Caki2 (cell line): Measurements from ENCODE around the gene GCDH. TPM values are rescaled to one million over a fixed set of nuclear protein-coding genes. Genes with fewer than 3 reads are reported as not detected.
"Not testable (repeated sequence)": the region's sequence is repeated elsewhere in the genome, so short reads cannot be mapped to it uniquely, and the experiment has no call there.

Experiments
- DNase-seq: peaks from one replicate; pipeline ENCODE4 v3.0.0-alpha.2; 2015; ENCODE audit warnings: low read depth
- in situ Hi-C: cut with HindIII; loops from 2 replicates; pipeline ENCODE4 v1.10.0; 2016; ENCODE audit warnings: low sequenced_read_pairs, low pct_unique_long_range_greater_than_20kb, mixed read lengths
- total RNA-seq: library from RNA; depleted of rRNA; stranded (reverse); fragments of >200 nt; shearing (Covaris generic); gene quantifications from 2 replicates; pipeline ENCODE4 v1.2.3, GENCODE V29; 2014; ENCODE audit warnings: low replicate concordance

GCDH gene
- total RNA-seq, 1 experiment from 2014 or later: 38.0 TPM

DNA sequence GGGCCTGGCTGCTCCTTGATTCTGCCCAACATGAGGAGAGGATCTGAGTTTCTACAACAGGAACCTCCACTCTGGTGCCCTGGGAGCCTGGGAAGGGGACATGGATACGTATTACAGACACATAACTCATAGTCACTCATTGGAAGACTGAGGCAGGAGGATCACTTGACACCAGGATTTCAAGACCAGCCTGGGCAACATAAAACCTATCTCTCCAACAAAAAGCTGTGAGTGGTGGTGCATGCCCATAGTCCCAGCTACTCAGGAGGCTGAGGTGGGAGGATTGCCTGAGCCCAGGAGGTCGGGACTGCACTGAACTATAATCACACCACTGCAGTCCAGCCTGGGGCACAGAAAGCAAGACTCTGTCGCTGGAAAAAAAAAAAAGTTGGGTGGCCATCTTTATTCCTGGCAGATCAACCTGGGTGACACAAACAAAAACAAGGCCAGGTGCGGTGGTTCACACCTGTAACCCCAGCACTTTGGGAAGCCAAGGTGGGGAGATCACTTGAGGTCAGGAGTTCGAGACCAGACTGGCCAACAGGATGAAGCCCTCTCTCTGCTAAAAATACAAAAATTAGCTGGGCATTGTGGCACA lies 2.9 kb upstream of the GCDH start:
- DNase-seq: no peak
- in situ Hi-C loops: no loop called here

DNA sequence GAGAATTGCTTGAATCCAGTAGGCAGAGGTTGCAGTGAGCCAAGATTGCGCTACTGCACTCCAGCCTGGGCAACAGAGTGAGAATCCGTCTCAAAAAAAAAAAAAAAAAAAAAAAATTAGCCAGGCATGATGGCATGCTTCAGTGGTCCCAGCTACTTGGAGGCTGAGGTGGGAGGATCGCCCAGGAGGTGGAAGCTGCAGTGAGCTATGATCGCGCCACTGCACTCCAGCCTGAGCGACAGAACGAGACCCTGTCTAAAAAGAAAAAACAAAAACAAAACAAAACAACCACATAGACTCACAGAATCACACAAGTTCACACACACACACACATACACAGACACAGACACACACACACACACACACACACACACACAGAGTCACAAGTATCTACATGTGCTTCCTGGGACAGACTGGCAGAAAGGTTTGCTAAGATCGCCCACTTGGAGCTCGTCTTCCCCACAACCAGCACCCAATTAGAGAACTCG lies 617 bp upstream of the GCDH start:
- in situ Hi-C loops, DNase-seq: not testable (repeated sequence)

DNA sequence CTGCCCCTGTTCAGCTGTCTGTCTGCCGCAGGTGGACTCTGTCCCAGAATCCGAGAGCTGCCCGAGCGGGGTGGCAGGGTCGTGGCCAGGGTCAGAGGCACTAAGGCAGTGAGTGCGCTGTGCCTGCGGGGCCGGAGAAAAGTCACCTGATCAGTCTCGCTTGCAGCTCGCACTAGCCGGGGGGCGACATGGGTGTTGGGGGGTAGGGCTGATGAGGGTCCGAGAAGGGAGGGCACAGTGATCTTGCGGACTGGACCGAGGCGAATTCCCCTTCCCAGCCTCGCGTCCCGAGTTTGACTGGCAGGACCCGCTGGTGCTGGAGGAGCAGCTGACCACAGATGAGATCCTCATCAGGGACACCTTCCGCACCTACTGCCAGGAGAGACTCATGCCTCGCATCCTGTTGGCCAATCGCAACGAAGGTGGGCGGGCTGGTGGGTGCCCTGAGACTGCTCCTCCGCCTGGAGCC lies 627 bp downstream of the GCDH start:
- no peak for DNase-seq
- in situ Hi-C loops: no loop called here

DNA sequence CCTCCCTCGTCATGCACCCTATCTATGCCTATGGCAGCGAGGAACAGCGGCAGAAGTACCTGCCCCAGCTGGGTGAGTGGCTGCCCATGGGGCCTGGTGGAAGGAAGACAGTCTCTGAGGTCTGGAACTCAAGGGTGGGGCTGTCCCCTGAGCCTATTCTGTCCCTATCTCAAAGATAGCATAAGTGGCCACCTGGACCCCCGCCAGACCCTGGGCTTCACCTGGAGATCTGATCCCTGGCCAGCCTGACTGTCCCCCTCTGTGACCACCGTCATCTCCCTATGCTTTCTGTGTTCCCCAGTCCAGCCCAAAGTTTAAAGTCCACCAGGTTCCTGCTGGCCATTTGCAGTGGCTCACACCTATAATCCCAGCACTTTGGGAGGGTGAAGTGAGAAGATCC lies 2.6 kb downstream of the GCDH start:
- DNase-seq: no peak
- in situ Hi-C loops: no loop called here

DNA sequence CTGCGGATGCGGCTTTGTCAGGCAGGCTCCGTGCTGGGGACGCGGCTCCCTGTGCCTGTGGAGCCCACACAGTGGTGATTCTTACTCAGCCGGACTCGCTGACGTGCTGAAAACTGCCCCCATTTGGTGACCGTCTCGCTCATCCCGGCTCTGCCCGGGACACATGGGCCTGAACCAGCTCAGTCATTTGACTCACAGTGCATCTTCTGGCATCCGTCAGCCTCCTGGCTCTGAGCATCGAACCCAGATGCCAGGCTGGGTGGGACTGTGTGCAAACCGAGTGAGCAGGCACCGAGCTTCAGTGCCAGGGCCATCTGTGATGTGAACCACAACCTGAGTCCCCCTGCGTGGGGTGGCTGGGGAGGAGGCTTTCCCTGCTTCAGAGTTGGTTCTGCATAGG lies 5.5 kb downstream of the GCDH start:
- in situ Hi-C loops: no loop called here
- no peak for DNase-seq

DNA sequence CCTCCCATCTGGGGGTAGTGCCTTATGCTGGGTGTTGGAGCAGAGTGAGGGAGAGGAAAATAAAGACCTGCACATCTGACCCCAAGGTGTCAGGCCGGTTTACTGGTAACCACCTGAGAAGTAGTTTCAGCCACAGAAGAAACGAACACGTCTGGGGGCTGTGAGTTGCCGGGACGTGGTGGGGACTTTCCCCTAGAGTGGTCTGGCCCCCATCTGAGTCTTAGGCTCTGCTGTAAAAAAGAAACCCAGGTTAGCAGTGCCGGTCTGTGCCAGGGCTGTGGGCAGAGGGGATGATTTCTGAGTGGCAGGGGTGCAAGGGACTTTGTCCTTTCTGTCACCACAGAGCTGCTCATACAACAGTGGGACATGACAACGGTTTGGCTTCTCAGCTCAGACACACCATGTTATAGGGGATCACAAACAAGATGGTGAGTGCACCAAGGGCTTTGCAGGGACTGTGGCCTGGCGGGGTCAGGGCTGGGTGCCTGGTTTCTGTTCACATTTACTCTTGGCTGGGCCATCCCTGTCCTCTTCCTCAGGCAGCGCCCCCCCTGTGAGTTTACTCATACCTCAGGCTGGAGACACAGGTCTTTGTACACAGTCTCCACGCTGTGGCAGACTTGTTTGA lies 9.0 kb downstream of the GCDH start:
- in situ Hi-C loops: no loop called here
- DNase-seq: no peak

DNA sequence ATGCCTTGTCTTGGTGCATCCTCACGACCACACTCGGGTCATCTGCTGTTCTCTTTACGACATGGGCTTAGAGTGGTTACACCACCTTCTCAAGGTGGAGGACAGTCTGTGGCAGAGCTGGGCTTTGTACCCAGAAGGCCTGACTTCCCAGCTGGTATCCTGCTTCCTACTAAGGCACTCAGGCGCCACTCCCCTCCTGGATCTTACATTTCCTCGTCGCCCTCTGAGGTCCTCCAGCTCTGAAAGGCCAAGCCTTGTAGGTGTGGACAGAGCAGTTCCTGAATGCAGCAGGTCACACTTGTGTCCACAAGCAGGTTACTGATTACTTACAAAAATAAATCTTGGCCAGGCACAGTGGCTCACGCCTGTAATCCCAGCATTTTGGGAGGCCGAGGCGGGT lies 16.2 kb downstream of the GCDH start:
- no peak for DNase-seq
- in situ Hi-C loops: no loop called here

DNA sequence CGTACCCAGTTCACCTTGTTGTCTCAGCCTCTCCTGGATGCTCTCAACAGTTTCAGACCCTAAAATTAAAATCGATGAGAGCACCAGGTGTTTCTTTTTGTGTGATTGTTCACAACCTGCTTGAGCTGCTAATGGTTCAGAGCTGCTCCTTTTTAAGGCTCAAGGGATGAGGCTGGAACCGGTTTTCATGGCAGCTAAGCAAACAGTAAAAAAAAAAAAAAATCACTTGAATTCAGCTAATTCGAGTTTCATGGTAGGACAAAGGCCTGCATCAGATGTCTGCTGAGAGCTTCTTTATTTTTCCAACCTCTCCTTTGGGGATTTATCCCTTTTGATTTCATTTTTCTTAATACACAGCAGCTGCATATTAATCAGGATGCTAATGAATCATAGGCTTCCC lies 21.6 kb downstream of the GCDH start:
- in situ Hi-C loops: no loop called here

DNA sequence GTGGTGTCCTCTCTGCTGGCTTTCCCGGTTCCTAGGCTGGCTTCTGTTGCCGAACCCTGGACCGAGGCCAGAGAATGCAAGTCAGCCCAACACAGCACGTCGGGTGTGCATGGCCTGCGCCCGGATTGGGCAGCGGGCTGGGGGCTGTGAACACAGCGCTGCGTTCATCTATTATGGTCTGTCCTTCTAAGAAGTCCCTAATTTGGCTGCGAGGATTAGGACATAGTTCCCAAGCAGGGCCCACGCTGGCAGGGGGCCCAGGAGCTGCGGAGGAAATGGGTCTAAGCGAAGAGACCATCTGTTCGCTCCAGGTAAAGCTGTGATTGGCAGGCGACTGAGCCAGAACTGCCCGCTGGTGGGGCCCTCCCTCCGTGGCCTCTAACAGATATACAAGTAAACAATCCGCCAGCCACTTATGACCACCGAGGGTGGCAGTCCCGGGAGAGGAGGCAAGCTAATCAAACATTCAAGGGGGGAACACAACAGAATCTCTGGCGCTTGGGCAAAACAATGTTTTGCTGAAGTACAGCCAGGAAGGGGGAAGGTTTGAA lies 22.1 kb downstream of the GCDH start:
- DNase-seq: no peak
- in situ Hi-C loops: no loop called here

More for the DNA sequence above, 21.6 kb downstream of the GCDH start:
- DNase-seq: no peak

DNA sequence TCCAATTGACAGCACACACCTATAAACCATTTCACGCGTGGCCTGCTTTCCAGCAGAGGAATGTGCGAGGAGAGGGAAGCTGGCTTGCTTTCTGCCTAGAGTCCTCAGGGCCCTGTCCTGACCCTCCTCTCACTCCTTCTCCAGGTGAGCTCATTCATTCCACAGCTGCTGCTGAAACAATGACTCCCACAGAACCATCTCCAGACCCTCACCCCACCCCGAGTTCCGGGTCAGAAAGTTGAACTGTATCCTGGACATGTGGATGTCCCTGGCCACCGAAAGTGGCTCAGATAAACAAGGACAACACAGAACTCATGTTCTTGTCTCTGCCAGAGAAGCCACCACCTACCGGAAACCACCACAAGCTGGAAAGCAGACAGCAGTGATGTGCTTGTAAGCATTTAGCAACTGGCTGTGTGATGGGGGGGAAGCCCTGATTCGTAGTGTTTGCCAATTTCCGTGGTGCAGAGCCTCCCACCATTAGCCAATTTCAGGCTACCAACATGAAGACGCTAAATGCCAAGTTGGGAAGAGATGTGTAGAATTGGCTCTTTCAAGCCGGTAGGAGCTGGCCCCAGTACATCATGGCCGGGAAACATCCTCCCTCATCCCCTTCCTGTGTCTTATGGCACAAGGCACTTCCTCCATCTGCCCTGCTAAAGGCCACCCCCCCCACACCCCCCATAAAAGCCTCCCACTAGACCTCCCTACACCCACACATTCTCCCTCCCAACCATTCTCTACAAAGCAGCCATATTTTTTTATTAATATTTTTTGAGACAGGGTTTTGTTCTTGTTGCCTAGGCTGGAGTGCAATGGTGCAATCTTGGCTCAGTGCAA lies 23.1 kb downstream of the GCDH start:
- DNase-seq: no peak
- in situ Hi-C loops: no loop called here

DNA sequence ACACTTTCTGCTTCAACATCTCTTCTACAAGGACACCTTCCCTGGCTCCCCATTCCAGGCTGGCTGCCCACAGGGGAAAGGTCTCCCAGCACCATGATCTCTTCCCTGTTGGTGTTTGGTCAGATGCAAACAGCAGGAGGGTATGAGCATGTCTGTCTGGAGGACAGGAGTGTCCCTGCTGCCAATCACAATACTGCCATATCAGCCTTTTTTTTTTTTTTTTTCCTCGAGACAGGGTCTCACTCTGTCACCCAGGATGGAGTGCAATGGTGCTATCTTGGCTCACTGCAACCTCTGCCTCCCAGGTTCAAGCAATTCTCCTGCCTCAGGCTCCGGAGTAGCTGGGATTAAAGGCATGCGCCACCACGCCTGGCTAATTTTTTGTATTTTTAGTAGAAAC lies 24.9 kb downstream of the GCDH start:
- in situ Hi-C loops, DNase-seq: not testable (repeated sequence)

DNA sequence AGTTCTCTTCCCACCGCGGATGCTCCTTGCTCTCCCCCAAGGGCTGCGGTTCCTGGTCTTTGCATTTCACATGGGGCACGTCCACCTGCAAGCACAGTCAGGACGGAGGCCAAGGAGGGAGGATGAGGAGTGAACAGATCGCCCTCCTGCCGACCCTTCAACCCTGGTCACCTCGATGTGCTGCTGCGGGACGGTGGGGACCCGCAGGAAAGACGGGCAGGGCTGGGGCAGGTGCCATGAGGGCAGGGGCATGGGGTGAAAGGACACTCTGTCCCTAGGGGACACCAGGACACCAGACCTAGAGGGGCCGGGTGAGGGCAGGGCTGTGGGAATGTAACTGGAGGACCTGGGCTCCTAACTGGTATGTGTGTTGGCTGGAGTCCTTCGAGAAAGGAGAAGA lies 27.3 kb downstream of the GCDH start:
- in situ Hi-C loops: no loop called here
- DNase-seq: no peak

DNA sequence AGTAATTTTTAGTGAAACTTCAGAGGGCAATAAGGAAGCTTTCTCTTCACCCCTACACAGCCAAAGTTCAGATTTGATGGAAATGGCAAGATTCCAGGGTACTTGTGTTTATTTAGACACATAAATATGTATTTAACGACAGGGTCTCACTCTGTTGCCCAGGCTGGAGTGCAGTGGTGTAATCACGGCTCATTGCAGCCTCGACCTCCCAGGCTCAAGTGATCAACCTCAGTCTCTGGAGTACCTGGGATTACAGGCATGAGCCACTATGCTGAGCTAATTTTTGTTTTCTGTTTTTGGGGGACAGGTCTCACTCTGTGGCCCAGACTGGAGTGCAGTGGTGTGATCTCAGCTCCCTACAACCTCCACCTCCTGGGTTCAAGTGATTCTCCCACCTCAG lies 30.1 kb downstream of the GCDH start:
- DNase-seq: no peak
- in situ Hi-C loops: no loop called here

DNA sequence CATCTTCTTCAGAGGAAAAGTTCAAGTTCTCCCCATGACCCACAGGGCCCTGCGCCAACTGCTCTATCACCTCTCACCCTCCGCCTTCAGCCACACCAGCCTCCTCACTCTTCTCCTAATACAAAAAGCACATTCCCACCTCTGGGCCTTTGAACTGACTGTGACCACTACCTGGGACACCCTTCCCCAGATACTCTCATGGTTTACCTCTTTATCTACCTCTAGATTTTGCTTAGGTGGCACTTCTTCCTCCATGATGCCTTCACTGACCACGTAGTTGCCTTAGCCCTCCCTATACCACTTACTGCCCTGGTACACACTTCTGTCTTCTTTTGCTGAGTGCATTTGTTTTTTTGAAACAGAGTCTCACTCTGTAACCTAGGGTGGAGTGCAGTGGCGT lies 32.0 kb downstream of the GCDH start:
- in situ Hi-C loops: no loop called here
- no peak for DNase-seq

DNA sequence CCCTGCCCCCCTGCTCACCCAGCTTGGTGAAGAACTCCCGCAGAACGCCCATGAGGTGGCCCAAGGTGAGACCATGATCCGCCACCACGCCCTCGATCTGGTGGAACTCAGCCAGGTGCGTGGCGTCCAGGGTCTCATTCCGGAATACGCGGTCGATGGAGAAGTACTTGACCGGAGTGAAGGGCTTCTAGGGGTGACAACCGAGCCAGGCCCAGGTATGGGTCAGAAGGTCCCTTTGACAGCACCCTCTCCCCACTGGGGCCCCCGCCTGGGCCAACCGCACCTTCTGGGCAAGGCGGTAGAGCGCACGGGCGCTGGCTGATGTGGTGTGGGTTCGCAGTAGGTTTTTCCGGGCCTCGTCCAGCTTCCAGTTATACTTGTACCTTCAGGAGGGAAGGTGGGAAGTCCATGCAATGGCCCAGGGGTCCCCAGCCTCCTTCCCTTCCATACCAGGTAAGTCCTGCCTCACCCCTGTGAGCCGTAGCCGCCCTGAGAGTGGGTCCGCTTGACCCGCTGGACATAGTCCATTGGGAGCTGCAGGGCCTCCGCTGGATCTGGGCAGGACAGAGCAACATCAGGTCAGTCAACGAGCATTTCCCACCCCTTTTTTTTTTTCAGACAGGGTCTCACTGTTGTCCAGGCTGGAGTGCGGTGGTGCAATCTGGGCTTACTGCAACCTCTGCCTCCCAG lies 33.8 kb downstream of the GCDH start:
- DNase-seq: no peak
- in situ Hi-C loops: no loop called here

DNA sequence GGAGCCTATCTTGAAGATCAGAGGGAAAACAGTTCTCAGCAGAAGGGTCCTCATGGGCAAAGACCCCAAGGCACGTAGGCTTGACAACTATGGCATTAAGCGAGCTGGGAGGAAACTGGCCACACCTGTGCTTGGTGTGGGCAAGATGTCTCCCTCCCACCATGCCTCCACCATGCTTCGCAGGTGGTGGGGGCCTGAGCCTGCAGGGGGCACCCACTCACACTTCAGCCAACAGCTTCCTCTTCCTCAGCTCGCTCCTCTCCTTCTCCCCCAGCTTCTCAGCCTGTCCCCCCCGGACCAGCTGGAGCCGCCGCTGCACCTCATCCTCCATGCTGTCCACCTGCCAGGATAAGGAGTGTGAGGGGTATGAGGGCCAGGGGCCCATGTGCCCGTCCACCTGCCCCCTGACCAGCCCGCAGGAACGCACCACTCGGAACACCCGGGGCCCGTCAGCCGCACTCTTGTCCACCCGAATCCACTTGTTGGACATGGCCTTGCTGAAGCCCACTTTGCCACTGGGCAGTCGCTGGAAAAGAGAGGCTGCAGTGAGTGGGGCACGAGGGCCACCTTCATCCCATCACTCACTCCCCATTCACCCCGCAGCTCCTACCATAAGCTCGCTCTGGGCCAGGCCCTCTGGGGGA lies 39.2 kb downstream of the GCDH start:
- in situ Hi-C loops: no loop called here

DNA sequence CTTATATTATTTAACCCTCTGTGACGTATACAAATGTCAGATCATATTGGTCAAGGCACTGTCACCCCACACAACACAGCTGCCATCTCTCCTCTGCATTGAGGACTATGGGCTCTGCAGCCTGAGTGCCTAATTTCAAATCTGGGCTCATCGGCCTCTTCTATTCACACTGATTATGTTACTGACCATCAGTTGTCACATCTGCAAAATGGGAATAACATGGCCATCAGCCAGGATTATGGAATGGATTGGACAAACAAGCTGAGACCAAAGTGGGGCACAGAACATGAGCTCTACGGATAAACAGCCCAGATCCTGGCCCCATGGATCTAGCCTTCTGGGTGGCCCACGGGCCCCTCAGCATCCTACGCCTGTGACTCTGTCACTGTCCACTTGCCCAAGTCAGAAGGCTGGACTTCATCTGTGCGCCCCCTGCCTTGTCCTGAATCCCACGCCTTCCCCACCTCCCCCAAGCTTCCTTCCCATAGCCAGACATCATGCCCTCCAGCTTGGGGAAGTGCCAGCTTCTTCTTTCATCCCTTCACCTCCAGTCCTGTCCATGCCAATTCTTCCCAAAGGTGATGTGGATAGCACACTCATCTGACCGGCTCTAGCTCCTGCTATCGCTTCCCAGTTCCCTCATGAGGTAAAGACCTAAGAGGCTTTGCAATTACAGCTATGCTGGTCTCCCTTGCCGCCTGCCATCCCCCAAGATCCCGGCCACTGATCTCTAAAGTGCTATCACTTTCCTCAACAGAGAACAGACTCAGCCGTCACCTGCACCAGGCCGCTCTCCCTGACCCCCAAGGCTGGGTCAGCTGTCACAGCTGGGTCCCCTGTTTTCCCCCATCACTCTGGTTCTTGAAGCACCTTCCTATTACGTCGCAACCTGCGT lies 41.7 kb downstream of the GCDH start:
- DNase-seq: no peak
- in situ Hi-C loops: no loop called here

More for the DNA sequence above, 39.2 kb downstream of the GCDH start:
- DNase-seq: no peak
